ENCODE measurements around the gene RECQL5. TPM values are rescaled to one million over a fixed set of nuclear protein-coding genes. Genes with fewer than 3 reads are reported as not detected.
"Not testable (repeated sequence)": the region's sequence is repeated elsewhere in the genome, so short reads cannot be mapped to it uniquely, and the experiment has no call there.

Gene RECQL5
- total RNA-seq, 1 experiment from 2014 or later: 67.0 TPM

DNA sequence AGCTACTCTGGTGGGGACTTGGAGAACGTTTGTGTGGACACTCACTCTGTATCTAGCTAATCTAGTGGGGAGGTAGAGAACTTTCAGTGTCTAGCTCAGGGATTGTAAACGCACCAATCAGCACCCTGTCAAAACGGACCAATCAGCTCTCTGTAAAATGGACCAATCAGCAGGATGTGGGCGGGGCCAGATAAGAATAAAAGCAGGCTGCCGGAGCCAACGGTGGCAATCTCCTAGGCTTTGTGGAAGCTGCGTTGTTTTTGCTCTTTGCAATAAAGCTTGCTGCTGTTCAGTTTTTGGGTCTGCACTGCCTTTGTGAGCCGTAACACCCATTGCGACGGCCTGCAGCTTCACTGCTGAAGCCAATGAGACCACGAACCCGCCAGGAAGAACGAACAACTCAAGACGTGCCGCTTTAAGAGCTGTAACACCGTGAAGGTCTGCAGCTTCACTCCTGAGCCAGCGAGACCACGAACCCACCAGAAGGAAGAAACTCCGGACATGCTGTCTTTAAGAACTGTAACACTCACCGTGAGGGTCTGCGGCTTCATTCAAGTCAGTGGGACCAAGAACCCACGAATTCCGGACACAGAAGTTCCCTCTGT, 85.7 kb downstream of the RECQL5 start:
- H3K4me1 Mint-ChIP-seq (ENCODE audit: low read depth, unreplicated experiment); H3K27ac Mint-ChIP-seq (ENCODE audit: unreplicated experiment); H3K36me3 ChIP-seq (ENCODE audit: control insufficient read depth, insufficient read depth, low read length); intact Hi-C loops (cut with micrococcal nuclease; ENCODE audit: unreplicated experiment); DNase-seq; H3K4me3 Mint-ChIP-seq (ENCODE audit: unreplicated experiment); H3K27me3 ChIP-seq (replicated peaks; ENCODE audit: control insufficient read depth, insufficient read depth, low read length); H3K27me3 Mint-ChIP-seq (ENCODE audit: insufficient read depth, unreplicated experiment); POLR2A ChIA-PET; H3K4me3 ChIP-seq (ENCODE audit: low read depth, low read length); BruUV-seq (replicated peaks); H3K9me3 ChIP-seq: not testable (repeated sequence)
- H3K4me1 ChIP-seq: peaks cover 21% of the 10 kb centered on the region
- peaks cover 37% of the 10 kb centered on the region for H3K36me3 Mint-ChIP-seq (ENCODE audit: insufficient read depth, unreplicated experiment)
- CTCF ChIA-PET: interaction anchor here (0.6 to 1.0 kb wide), 4 partner anchors 9 to 301 kb away, joined by 3 read pairs; no protein-coding TSS in a partner anchor
- H3K9me3 Mint-ChIP-seq (ENCODE audit: unreplicated experiment): peaks cover 11% of the 10 kb centered on the region

Other genes with a start within 250 kb of the RECQL5 start
- 109 and 115 TPM in 2 replicates for gene TMEM94, start 210.5 kb downstream of the RECQL5 start, total RNA-seq (2022)
- 41.8 and 48.9 TPM in 2 replicates for gene CASKIN2, start 151.6 kb downstream of the RECQL5 start, total RNA-seq (2022)
- 71.3 and 74.5 TPM in 2 replicates for gene TSEN54, start 150.6 kb downstream of the RECQL5 start, total RNA-seq (2022)
- 165 and 179 TPM in 2 replicates for gene LLGL2, start 141.5 kb downstream of the RECQL5 start, total RNA-seq (2022)
- gene MYO15B, start 79.4 kb downstream of the RECQL5 start, total RNA-seq (2022): 12.3 and 24.4 TPM in 2 replicates
- 0.20 TPM in 1 of 2 replicates, not detected in the other for gene SMIM5, start 33.7 kb downstream of the RECQL5 start, total RNA-seq (2022)
- gene SAP30BP, start 184 bp upstream of the RECQL5 start, total RNA-seq (2022): 119 and 126 TPM in 2 replicates
- gene ITGB4, start 54.3 kb upstream of the RECQL5 start, total RNA-seq (2022): 50.8 and 55.4 TPM in 2 replicates
- 41.1 and 45.0 TPM in 2 replicates for gene GALK1, start 98.0 kb upstream of the RECQL5 start, total RNA-seq (2022)
- gene UNK, start 117.7 kb upstream of the RECQL5 start, total RNA-seq (2022): 31.2 and 33.3 TPM in 2 replicates
- 5.5 and 9.0 TPM in 2 replicates for gene UNC13D, start 177.2 kb upstream of the RECQL5 start, total RNA-seq (2022)
- 66.6 and 72.3 TPM in 2 replicates for gene WBP2, start 188.2 kb upstream of the RECQL5 start, total RNA-seq (2022)
- gene TRIM47, start 211.4 kb upstream of the RECQL5 start, total RNA-seq (2022): 2.0 and 2.5 TPM in 2 replicates
- 23.1 and 25.2 TPM in 2 replicates for gene TRIM65, start 229.8 kb upstream of the RECQL5 start, total RNA-seq (2022)
- 157 and 163 TPM in 2 replicates for gene MRPL38, start 237.7 kb upstream of the RECQL5 start, total RNA-seq (2022)

Measured in Caco-2 (cell line).